Skeletal muscle tissue (tissue), 4 donors: ENCODE results near the gene MSRB3. TPM values are rescaled to one million over a fixed set of nuclear protein-coding genes. Genes with fewer than 3 reads are reported as not detected.

Experiments
- H3K27ac ChIP-seq: one replicate; pipeline ENCODE4 v1.7.0; 2013; ENCODE audit warnings: mild to moderate bottlenecking, low read depth, low read length, inconsistent platforms
- H3K27me3 ChIP-seq, 3 donors: one replicate each; pipeline ENCODE4 v1.7.0; 2013; ENCODE audit warnings: low read length in 3 of 3; ENCODE audit not compliant: control insufficient read depth in 3 of 3, insufficient read depth in 3 of 3
- H3K36me3 ChIP-seq, 3 donors: one replicate each; pipeline ENCODE4 v1.7.0; 2013; ENCODE audit warnings: low read length in 3 of 3; ENCODE audit not compliant: control insufficient read depth in 3 of 3, insufficient read depth in 3 of 3
- H3K4me1 ChIP-seq, 3 donors: one replicate each; pipeline ENCODE4 v1.7.0; 2013; ENCODE audit warnings: low read length in 3 of 3, mild to moderate bottlenecking in 3 of 3; ENCODE audit not compliant: control insufficient read depth in 3 of 3, insufficient read depth in 3 of 3
- H3K4me3 ChIP-seq, 3 donors: one replicate each; pipeline ENCODE4 v1.7.0; 2013; ENCODE audit warnings: low read length in 3 of 3
- H3K9ac ChIP-seq, 3 donors: one replicate each; pipeline ENCODE4 v1.7.0; 2013; ENCODE audit warnings: low read length in 3 of 3, mild to moderate bottlenecking in 3 of 3, moderate library complexity in 2 of 3, low read depth in 1 of 3
- H3K9me3 ChIP-seq, 3 donors: one replicate each; pipeline ENCODE4 v1.7.0; 2013; ENCODE audit warnings: low read length in 3 of 3; ENCODE audit not compliant: control insufficient read depth in 3 of 3
- total RNA-seq: library from RNA; depleted of rRNA; stranded (reverse); fragments of >200 nt; gene quantifications from one replicate; pipeline ENCODE4 v1.2.3, GENCODE V29; 2014
- donor health status: Osteomylitis.

MSRB3 gene
- total RNA-seq, 1 donor from 2014 or later: 34.4 TPM

- Histone ChIP-seq H3K9me3 (no peaks in the 10 kb centered on the region), H3K27me3 (no peaks in the 10 kb centered on the region), H3K9ac (no peak overlapping the region), H3K27ac (no peak overlapping the region), H3K4me1 (peaks cover 0 to 4% (median 0%) of the 10 kb centered on the region in 3 donors), H3K4me3 (no peak overlapping the region), H3K36me3 (peaks cover 5 to 7% (median 5%) of the 10 kb centered on the region in 3 donors)
Observed at GRCh38 chr12:65333649-65334048, 55.2 kb downstream of the MSRB3 start.

GRCh38 chr12:65334521-65334920 lies 56.0 kb downstream of the MSRB3 start:
- peaks cover 5 to 6% (median 5%) of the 10 kb centered on the region in 3 donors for H3K36me3 ChIP-seq
- no peak overlapping the region for H3K9ac ChIP-seq
- no peaks in the 10 kb centered on the region for H3K9me3 ChIP-seq
- H3K4me1 ChIP-seq: peaks cover 0 to 4% (median 0%) of the 10 kb centered on the region in 3 donors
- H3K27ac ChIP-seq: no peak overlapping the region
- no peaks in the 10 kb centered on the region for H3K27me3 ChIP-seq
- H3K4me3 ChIP-seq: no peak overlapping the region

- no peaks in the 10 kb centered on the region for H3K27me3 ChIP-seq
- peaks cover 0 to 4% (median 0%) of the 10 kb centered on the region in 3 donors for H3K4me1 ChIP-seq
- no peak overlapping the region for H3K9ac ChIP-seq
- H3K27ac ChIP-seq: no peak overlapping the region
- H3K9me3 ChIP-seq: no peaks in the 10 kb centered on the region
- H3K36me3 ChIP-seq: peaks cover 0 to 6% (median 5%) of the 10 kb centered on the region in 3 donors
- H3K4me3 ChIP-seq: no peak overlapping the region
Observed at GRCh38 chr12:65335021-65335714, 56.7 kb downstream of the MSRB3 start.

GRCh38 chr12:65335981-65336380 lies 57.5 kb downstream of the MSRB3 start:
- peaks cover 0 to 4% (median 0%) of the 10 kb centered on the region in 3 donors for H3K4me1 ChIP-seq
- H3K4me3 ChIP-seq: no peak overlapping the region
- no peak overlapping the region for H3K27ac ChIP-seq
- H3K36me3 ChIP-seq: peaks cover 0 to 6% (median 5%) of the 10 kb centered on the region in 3 donors
- no peak overlapping the region for H3K9ac ChIP-seq
- H3K9me3 ChIP-seq: no peaks in the 10 kb centered on the region
- H3K27me3 ChIP-seq: no peaks in the 10 kb centered on the region

GRCh38 chr12:65339161-65339560 lies 60.7 kb downstream of the MSRB3 start:
- H3K4me1 ChIP-seq: no peaks in the 10 kb centered on the region
- H3K36me3 ChIP-seq: no peaks in the 10 kb centered on the region
- H3K4me3 ChIP-seq: no peak overlapping the region
- no peaks in the 10 kb centered on the region for H3K27me3 ChIP-seq
- no peak overlapping the region for H3K9ac ChIP-seq
- no peak overlapping the region for H3K27ac ChIP-seq
- no peaks in the 10 kb centered on the region for H3K9me3 ChIP-seq

GRCh38 chr12:65343230-65343629 lies 64.7 kb downstream of the MSRB3 start:
- no peaks in the 10 kb centered on the region for H3K36me3 ChIP-seq
- no peak overlapping the region for H3K27ac ChIP-seq
- no peak overlapping the region for H3K4me3 ChIP-seq
- no peak overlapping the region for H3K9ac ChIP-seq
- no peaks in the 10 kb centered on the region for H3K27me3 ChIP-seq
- no peaks in the 10 kb centered on the region for H3K4me1 ChIP-seq
- H3K9me3 ChIP-seq: no peaks in the 10 kb centered on the region

GRCh38 chr12:65343801-65344200 lies 65.3 kb downstream of the MSRB3 start:
- Histone ChIP-seq H3K4me3 (no peak overlapping the region), H3K27ac (no peak overlapping the region), H3K4me1 (no peaks in the 10 kb centered on the region), H3K9me3 (no peaks in the 10 kb centered on the region), H3K9ac (no peak overlapping the region), H3K36me3 (no peaks in the 10 kb centered on the region), H3K27me3 (no peaks in the 10 kb centered on the region)

- Histone ChIP-seq H3K9me3 (no peaks in the 10 kb centered on the region), H3K4me1 (no peaks in the 10 kb centered on the region), H3K36me3 (no peaks in the 10 kb centered on the region), H3K9ac (no peak overlapping the region), H3K27me3 (no peaks in the 10 kb centered on the region), H3K4me3 (no peak overlapping the region), H3K27ac (no peak overlapping the region)
Observed at GRCh38 chr12:65355461-65355860, 77.0 kb downstream of the MSRB3 start.

GRCh38 chr12:65362234-65363031 lies 84.0 kb downstream of the MSRB3 start:
- Histone ChIP-seq H3K27ac (no peak overlapping the region), H3K9me3 (no peaks in the 10 kb centered on the region), H3K4me3 (no peak overlapping the region), H3K4me1 (no peaks in the 10 kb centered on the region), H3K36me3 (peaks cover 0 to 4% (median 0%) of the 10 kb centered on the region in 3 donors), H3K27me3 (no peaks in the 10 kb centered on the region), H3K9ac (no peak overlapping the region)

GRCh38 chr12:65364046-65364445 lies 85.6 kb downstream of the MSRB3 start:
- Histone ChIP-seq H3K9me3 (no peaks in the 10 kb centered on the region), H3K4me1 (no peaks in the 10 kb centered on the region), H3K27ac (no peak overlapping the region), H3K27me3 (no peaks in the 10 kb centered on the region), H3K4me3 (no peak overlapping the region), H3K36me3 (peaks cover 0 to 4% (median 0%) of the 10 kb centered on the region in 3 donors), H3K9ac (no peak overlapping the region)
